ENCODE results near the gene ZFP69B. TPM values are rescaled to one million over a fixed set of nuclear protein-coding genes. Genes with fewer than 3 reads are reported as not detected.

Gene ZFP69B
- total RNA-seq, result 1 to 10 TPM; 2.0 to 2.7 TPM
- polyA plus RNA-seq, result under 1 TPM; 0.43 to 0.87 TPM
- long read RNA-seq, donor 1, partial matches to known transcripts, result 0 of 1 reads
- long read RNA-seq, donor 1, other reads (novel, unspliced or antisense), result 0 of 1 reads
- long read RNA-seq, donor 2, partial matches to known transcripts, result 0 of 1 reads
- long read RNA-seq, donor 2, other reads (novel, unspliced or antisense), result 0 of 1 reads
- long read RNA-seq, donor 3, result 0 reads
- long read RNA-seq, donor 4, result 0 reads
- long read RNA-seq, donor 5, partial matches to known transcripts, result 0 of 1 reads
- long read RNA-seq, donor 5, other reads (novel, unspliced or antisense), result 0 of 1 reads

- Histone ChIP-seq H3K9ac (ENCODE audit: insufficient read depth in 1 of 2, low read length in 2 of 2) (peak within 1 kb of the TSS; percentile 75 to 90), H3K9me3 (ENCODE audit: control insufficient read depth in 4 of 4, insufficient read depth in 3 of 4, low read length in 3 of 4) (peaks cover 0 to 9% (median 4%) of the 10 kb centered on the region in 4 donors), H3K4me3 (peak within 1 kb of the TSS; percentile 81), H3K27me3 (ENCODE audit: control insufficient read depth in 3 of 3, insufficient read depth in 3 of 3, low read length in 2 of 3) (no peaks in the 10 kb centered on the region), H3K4me1 (ENCODE audit: control insufficient read depth in 5 of 5, insufficient read depth in 5 of 5, low read length in 5 of 5) (peaks cover 0 to 9% (median 3%) of the 10 kb centered on the region in 5 donors), H3K36me3 (ENCODE audit: control insufficient read depth in 4 of 4, insufficient read depth in 4 of 4, low read length in 4 of 4) (peaks cover 0 to 12% (median 2%) of the 10 kb centered on the region in 4 donors), H3K27ac (ENCODE audit: low read depth in 1 of 2, low read length in 1 of 2) (peak within 1 kb of the TSS; percentile 55 to 87)
- 0% methylated on average over 42 to 64 of the region's 64 CpGs for WGBS, 2 donors
- TF ChIP-seq, protein P1, sequence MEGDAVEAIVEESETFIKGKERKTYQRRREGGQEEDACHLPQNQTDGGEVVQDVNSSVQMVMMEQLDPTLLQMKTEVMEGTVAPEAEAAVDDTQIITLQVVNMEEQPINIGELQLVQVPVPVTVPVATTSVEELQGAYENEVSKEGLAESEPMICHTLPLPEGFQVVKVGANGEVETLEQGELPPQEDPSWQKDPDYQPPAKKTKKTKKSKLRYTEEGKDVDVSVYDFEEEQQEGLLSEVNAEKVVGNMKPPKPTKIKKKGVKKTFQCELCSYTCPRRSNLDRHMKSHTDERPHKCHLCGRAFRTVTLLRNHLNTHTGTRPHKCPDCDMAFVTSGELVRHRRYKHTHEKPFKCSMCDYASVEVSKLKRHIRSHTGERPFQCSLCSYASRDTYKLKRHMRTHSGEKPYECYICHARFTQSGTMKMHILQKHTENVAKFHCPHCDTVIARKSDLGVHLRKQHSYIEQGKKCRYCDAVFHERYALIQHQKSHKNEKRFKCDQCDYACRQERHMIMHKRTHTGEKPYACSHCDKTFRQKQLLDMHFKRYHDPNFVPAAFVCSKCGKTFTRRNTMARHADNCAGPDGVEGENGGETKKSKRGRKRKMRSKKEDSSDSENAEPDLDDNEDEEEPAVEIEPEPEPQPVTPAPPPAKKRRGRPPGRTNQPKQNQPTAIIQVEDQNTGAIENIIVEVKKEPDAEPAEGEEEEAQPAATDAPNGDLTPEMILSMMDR (IDR thresholded peaks at IDR 0.05; ENCODE audit: control extremely low read depth, extremely low read depth), result no peak
- DNase-seq (peak; percentile 96 to 97 (median 96)), ATAC-seq (ENCODE audit: insufficient read depth, low FRiP score) (peak; percentile 96)
Measured at GRCh38 chr1:40449684-40450494, at the start of gene ZFP69B. Gene ZFP69B (plus strand): TSS chr1:40450476. CDS start chr1:40450962, 486 bp downstream.

DNA sequence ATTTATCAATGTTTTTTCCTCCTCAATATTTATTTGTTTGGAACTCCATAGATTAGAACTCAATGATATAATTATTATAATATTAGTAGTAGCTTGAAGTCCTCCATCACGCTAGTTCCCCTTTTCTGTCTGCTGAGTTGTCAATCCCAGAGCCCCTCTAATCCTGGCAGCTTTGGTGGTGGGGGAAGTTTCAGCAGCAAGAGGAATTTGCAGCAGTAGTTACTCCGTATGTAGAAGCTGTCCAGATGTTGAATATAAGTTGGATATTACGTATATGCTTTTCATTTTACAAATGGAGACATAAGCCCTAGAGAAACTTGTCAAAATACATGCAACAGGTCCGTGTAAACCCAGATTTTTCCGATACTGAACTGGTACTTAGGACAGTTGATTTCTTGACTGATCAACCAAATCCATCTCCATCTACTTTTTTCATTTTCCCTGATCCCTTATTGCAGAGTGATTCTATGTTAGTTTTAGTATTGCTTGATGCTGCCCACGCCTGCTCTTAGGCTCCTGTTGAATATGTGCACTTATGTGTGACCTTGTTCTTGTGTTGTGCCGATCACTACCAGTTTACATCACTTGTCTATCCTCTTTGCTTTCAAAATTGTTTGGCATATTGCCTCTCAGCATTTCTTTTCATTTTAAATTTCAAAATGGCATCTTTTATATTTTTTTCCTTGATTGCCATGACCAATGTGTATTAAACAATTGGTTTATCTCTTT lies 48.6 kb upstream of the ZFP69B start:
- ATAC-seq (ENCODE audit: insufficient read depth, low FRiP score) (no peak), DNase-seq (no peak)
- Histone ChIP-seq H3K9me3 (ENCODE audit: control insufficient read depth in 4 of 4, insufficient read depth in 3 of 4, low read length in 3 of 4) (no peaks in the 10 kb centered on the region), H3K36me3 (ENCODE audit: control insufficient read depth in 4 of 4, insufficient read depth in 4 of 4, low read length in 4 of 4) (no peaks in the 10 kb centered on the region), H3K9ac (ENCODE audit: insufficient read depth in 1 of 2, low read length in 2 of 2) (no peak overlapping the region), H3K4me3 (no peak overlapping the region), H3K4me1 (ENCODE audit: control insufficient read depth in 5 of 5, insufficient read depth in 5 of 5, low read length in 5 of 5) (peaks cover 0 to 3% (median 0%) of the 10 kb centered on the region in 5 donors), H3K27ac (ENCODE audit: low read depth in 1 of 2, low read length in 1 of 2) (no peak overlapping the region), H3K27me3 (ENCODE audit: control insufficient read depth in 3 of 3, insufficient read depth in 3 of 3, low read length in 2 of 3) (no peaks in the 10 kb centered on the region)
- TF ChIP-seq, protein P1 (IDR thresholded peaks at IDR 0.05; ENCODE audit: control extremely low read depth, extremely low read depth), result no peak
- WGBS, 2 donors, result 57 to 73% methylated on average over 7 of the region's 7 CpGs

DNA sequence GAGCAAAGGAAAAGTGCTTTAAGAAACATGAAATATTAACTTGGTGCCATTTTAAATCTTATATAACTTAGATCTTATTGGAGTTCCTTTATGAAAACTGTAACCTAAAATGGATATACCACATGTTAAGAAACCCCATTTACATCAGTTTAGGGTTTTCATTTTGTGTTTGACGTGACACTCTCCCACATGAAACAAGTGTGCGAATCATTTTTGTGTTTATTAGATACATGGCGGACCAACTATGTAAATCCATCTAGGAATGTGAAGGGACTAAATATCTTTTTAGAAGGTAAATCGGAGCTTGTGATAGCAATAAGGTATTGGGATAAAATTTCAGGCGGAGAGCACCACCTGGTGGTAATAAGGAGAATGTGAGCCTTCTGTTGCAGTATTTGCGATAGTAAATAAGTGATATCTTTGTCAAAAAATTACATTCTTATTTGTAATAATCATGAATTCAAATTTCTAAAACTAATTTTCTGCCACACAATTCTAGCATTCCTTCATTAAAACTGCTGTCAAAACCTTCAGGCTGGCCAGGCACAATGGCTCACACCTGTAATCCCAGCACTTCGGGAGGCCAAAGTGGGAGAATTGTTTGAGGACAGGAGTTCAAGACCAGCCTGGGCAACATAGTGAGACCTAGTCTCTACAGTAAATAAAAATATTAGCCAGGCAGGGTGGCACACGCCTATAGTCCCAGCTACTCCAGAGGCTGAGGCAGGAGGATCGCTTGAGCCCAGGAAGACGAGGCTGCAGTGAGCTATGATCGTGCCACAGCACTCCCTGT lies 45.4 kb upstream of the ZFP69B start:
- TF ChIP-seq, protein P1 (IDR thresholded peaks at IDR 0.05; ENCODE audit: control extremely low read depth, extremely low read depth), result peak; percentile 87
- Histone ChIP-seq H3K4me1 (ENCODE audit: control insufficient read depth in 5 of 5, insufficient read depth in 5 of 5, low read length in 5 of 5) (peaks cover 0 to 2% (median 0%) of the 10 kb centered on the region in 5 donors), H3K9me3 (ENCODE audit: control insufficient read depth in 4 of 4, insufficient read depth in 3 of 4, low read length in 3 of 4) (no peaks in the 10 kb centered on the region), H3K36me3 (ENCODE audit: control insufficient read depth in 4 of 4, insufficient read depth in 4 of 4, low read length in 4 of 4) (peaks cover 0 to 7% (median 3%) of the 10 kb centered on the region in 4 donors), H3K9ac (ENCODE audit: insufficient read depth in 1 of 2, low read length in 2 of 2) (peak overlapping the region in 1 of 2 donors; percentile 59), H3K27ac (ENCODE audit: low read depth in 1 of 2, low read length in 1 of 2) (no peak overlapping the region), H3K27me3 (ENCODE audit: control insufficient read depth in 3 of 3, insufficient read depth in 3 of 3, low read length in 2 of 3) (no peaks in the 10 kb centered on the region), H3K4me3 (no peak overlapping the region)
- 50 to 55% methylated on average over 11 of the region's 11 CpGs for WGBS, 2 donors
- ATAC-seq (ENCODE audit: insufficient read depth, low FRiP score) (no peak), DNase-seq (peak; percentile 25 to 74 (median 74))
